Measurements from ENCODE around the gene GTF3C5.
A peak's percentile ranks its signal among the peaks of the same experiment; 100 is the strongest.
"Not testable (repeated sequence)": the region's sequence is repeated elsewhere in the genome, so short reads cannot be mapped to it uniquely, and the experiment has no call there.

The GTF3C5 gene

GRCh38 chr9:133057006-133057405 is 26.2 kb downstream of the GTF3C5 start:
- DNase-seq = peak; percentile 22

DNA sequence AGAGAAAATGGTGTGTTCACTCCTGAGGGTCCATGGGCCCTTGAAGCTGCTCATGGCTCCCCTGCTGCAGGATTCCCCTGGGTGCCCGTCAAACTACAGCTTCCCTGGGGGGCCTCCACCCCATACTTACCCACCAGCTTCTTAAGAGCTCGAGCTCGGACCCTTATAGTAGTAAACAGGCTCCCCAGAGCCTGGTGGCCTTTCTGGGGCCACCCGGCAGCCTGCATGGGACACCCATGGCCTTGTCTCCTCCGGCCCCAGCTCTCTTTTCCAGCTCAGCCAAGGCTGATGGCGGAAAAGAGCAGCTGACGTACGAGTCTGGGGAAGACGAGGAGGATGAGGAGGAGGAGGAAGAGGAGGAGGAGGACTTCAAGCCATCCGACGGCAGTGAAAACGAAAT is 26.8 kb downstream of the GTF3C5 start:
- no peak for DNase-seq

- no peak for DNase-seq
These were observed 27.3 kb downstream of the GTF3C5 start for GRCh38 chr9:133058071-133058470.

DNA sequence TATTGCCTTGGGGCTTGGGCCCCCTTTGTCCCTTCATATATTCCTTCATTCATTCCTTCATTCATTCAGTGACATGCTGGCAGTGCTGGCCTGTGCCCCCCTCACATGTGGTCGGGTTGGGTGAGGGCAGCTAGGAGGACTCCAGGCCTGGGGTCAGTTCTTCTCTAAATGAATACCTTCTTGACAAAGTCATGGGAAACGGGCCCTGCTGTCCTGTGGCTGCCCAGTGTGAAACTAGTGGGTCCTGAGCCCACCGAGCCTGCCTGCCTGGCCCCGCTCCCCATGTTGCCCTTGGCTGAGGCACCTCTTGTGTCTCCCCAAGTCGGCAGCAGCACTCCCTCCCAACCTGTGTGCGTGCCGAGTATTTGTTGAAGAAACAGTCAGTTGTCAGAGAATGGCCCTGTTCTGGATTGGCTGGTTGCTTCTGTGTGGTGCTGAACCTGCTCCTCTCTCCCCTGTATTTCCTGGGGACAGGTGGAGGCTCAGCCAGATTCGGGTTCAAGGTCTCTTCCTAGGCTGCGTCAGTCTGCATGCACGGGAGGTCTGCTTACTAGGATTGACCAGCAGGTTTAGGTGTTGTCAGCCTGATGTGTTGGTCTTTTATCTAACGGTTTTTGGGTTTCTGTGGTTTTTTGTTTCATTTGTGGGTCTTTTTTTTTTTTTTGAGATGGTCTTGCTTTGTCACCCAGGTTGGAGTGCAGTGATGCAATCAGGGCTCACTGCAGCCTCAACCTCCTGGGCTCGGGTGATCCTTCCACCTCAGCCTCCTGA is 27.9 kb downstream of the GTF3C5 start:
- no peak for DNase-seq

DNA sequence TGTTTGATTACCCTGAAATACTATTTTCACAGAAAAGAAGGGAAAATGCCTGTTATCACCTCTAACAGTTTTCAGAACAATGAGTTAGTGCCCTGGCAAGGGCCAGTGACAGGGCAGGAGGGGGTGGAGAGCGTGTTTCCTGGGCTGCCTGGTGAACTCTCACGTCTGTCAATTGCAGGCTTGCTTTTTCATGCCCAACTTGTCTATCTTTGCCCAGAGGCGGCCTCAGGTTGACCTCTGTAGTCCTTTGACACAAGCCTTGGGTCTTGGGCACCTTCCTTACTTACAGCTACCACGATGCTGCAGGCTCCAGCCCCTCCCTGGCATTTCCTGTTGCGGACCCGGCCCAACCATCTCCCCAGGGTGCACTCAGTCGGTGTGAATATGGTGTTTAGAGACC is 28.8 kb downstream of the GTF3C5 start:
- no peak for DNase-seq

- no peak for DNase-seq
These were observed 29.6 kb downstream of the GTF3C5 start for GRCh38 chr9:133060417-133060841.

DNA sequence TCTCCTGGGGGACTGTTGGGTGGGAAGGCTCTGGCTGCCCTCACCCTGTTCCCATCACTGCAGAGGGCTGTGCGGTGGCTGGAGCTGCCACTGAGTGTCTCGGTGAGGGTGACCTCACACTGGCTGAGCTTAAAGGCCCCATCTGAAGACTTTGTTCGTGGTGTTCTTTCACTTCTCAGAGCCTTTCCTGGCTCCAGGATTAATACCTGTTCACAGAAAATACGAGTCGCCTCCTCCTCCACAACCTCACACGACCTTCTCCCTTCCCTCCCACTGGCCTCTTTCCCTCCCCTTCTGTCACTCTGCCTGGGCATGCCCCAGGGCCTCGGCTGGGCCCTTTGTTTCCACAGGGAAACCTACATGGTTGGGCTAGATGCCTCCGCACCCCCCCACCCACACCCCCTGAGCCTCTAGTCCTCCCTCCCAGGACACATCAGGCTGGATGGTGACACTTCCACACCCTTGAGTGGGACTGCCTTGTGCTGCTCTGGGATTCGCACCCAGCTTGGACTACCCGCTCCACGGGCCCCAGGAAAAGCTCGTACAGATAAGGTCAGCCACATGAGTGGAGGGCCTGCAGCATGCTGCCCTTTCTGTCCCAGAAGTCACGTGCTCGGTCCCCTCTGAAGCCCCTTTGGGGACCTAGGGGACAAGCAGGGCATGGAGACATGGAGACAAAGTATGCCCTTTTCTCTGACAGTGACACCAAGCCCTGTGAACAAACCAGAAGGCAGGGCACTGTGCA is 30.4 kb downstream of the GTF3C5 start:
- not testable (repeated sequence) for DNase-seq

GRCh38 chr9:133061764-133062145 is 31.0 kb downstream of the GTF3C5 start, which contains the start of gene CEL:
Gene CEL, plus strand, starts transcription at chr9:133061981. Its CDS starts 22 bp downstream, at chr9:133062003.
- not testable (repeated sequence) for DNase-seq

- DNase-seq = not testable (repeated sequence)
These were observed 31.8 kb downstream of the GTF3C5 start for GRCh38 chr9:133062569-133062968.

- no peak for DNase-seq
These were observed 32.3 kb downstream of the GTF3C5 start for GRCh38 chr9:133063159-133063499.

DNA sequence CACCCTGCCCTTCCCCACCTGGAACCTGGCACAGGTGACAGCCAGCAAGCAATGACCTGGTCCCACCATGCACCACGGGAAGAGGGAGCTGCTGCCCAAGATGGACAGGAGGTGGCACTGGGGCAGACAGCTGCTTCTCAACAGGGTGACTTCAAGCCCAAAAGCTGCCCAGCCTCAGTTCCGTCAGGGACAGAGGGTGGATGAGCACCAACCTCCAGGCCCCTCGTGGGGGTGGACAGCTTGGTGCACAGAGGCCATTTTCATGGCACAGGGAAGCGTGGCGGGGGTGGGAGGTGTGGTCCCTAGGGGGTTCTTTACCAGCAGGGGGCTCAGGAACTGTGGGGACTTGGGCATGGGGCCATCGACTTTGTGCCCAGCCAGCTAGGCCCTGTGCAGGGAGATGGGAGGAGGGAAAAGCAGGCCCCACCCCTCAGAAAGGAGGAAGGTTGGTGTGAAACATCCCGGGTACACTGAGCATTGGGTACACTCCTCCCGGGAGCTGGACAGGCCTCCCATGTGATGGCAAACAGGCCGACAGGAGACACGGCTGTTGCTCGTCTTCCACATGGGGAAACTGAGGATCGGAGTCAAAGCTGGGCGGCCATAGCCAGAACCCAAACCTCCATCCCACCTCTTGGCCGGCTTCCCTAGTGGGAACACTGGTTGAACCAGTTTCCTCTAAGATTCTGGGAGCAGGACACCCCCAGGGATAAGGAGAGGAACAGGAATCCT is 32.9 kb downstream of the GTF3C5 start:
- no peak for DNase-seq

DNA sequence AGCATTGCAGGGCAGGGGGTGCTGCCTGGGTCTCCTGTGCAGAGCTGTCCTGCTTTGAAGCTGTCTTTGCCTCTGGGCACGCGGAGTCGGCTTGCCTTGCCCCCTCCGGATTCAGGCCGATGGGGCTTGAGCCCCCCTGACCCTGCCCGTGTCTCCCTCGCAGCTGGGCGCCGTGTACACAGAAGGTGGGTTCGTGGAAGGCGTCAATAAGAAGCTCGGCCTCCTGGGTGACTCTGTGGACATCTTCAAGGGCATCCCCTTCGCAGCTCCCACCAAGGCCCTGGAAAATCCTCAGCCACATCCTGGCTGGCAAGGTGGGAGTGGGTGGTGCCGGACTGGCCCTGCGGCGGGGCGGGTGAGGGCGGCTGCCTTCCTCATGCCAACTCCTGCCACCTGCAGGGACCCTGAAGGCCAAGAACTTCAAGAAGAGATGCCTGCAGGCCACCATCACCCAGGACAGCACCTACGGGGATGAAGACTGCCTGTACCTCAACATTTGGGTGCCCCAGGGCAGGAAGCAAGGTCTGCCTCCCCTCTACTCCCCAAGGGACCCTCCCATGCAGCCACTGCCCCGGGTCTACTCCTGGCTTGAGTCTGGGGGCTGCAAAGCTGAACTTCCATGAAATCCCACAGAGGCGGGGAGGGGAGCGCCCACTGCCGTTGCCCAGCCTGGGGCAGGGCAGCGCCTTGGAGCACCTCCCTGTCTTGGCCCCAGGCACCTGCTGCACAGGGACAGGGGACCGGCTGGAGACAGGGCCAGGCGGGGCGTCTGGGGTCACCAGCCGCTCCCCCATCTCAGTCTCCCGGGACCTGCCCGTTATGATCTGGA is 33.7 kb downstream of the GTF3C5 start:
- no peak for DNase-seq

DNA sequence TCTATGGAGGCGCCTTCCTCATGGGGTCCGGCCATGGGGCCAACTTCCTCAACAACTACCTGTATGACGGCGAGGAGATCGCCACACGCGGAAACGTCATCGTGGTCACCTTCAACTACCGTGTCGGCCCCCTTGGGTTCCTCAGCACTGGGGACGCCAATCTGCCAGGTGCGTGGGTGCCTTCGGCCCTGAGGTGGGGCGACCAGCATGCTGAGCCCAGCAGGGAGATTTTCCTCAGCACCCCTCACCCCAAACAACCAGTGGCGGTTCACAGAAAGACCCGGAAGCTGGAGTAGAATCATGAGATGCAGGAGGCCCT is 34.2 kb downstream of the GTF3C5 start:
- no peak for DNase-seq

- DNase-seq = no peak
These were observed 35.6 kb downstream of the GTF3C5 start for GRCh38 chr9:133066181-133066983.

DNA sequence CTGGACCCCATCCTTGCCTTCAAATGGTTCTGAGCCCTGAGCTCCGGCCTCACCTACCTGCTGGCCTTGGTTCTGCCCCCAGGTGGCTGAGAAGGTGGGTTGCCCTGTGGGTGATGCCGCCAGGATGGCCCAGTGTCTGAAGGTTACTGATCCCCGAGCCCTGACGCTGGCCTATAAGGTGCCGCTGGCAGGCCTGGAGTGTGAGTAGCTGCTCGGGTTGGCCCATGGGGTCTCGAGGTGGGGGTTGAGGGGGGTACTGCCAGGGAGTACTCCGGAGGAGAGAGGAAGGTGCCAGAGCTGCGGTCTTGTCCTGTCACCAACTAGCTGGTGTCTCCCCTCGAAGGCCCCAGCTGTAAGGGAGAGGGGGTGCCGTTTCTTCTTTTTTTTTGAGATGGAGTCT is 36.2 kb downstream of the GTF3C5 start:
- DNase-seq = no peak

DNA sequence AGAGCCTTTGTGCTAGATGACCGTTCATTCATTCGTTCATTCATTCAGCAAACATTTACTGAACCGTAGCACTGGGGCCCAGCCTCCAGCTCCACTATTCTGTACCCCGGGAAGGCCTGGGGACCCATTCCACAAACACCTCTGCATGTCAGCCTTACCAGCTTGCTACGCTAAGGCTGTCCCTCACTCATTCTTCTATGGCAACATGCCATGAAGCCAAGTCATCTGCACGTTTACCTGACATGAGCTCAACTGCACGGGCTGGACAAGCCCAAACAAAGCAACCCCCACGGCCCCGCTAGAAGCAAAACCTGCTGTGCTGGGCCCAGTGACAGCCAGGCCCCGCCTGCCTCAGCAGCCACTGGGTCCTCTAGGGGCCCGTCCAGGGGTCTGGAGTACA is 37.0 kb downstream of the GTF3C5 start:
- no peak for DNase-seq

GRCh38 chr9:133068431-133068830 is 37.6 kb downstream of the GTF3C5 start:
- not testable (repeated sequence) for DNase-seq

GRCh38 chr9:133070500-133070961 is 39.7 kb downstream of the GTF3C5 start:
- not testable (repeated sequence) for DNase-seq

- not testable (repeated sequence) for DNase-seq
These were observed 40.2 kb downstream of the GTF3C5 start for GRCh38 chr9:133070985-133071384.

GRCh38 chr9:133071484-133072150 is 40.8 kb downstream of the GTF3C5 start:
- DNase-seq = no peak

DNA sequence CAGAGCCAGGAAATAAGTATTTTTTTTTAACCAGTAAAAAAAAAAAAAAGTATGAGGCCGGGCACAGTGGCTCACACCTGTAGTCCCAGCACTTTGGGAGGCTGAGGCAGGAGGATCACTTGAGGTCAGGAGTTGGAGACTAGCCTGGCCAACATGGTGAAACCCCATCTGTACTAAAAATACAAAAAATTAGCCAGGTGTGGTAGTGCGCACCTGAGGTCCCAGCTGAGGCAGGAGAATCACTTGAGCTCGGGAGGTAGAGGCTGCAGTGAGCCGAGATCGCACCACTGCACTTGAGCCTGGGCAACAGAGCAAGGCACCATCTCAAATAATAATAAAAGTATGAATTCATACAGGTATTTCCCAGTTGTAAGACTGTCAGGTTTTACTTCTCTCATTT is 41.4 kb downstream of the GTF3C5 start:
- not testable (repeated sequence) for DNase-seq
